ENCODE measurements around the gene ADAMTS13. TPM values are rescaled to one million over a fixed set of nuclear protein-coding genes. Genes with fewer than 3 reads are reported as not detected.
"Not testable (repeated sequence)": the region's sequence is repeated elsewhere in the genome, so short reads cannot be mapped to it uniquely, and the experiment has no call there.

The ADAMTS13 gene
- polyA plus RNA-seq, 1 experiment = 0.86 TPM

- H3K4me3 ChIP-seq (ENCODE audit: low read depth, low read length) = no peak overlapping the region
- POLR2A ChIA-PET = interaction anchor here (0.7 kb wide), 1 partner anchor 10 kb away, joined by 4 read pairs; no protein-coding TSS in a partner anchor
- DNase-seq (ENCODE audit: low read depth, low spot score) = no peak
- H3K27ac ChIP-seq (ENCODE audit: low read depth, low read length) = no peak overlapping the region
- CTCF ChIA-PET = interaction anchor here (0.6 to 1.6 kb wide), 2 partner anchors 14 to 18 kb away, joined by 3 read pairs; no protein-coding TSS in a partner anchor
- TF ChIP-seq CTCF (IDR thresholded peaks at IDR 0.05; ENCODE audit: low read depth, low read length) = no peak
- H3K27me3 ChIP-seq (ENCODE audit: control insufficient read depth, insufficient read depth, low read length) = peaks cover 32% of the 10 kb centered on the region
- no peaks in the 10 kb centered on the region; the same call in 1 of the 2 replicates for H3K9me3 ChIP-seq (ENCODE audit: control insufficient read depth, insufficient read depth, low read length)
Measured at GRCh38 chr9:133445293-133445969, 23.3 kb downstream of the ADAMTS13 start.

DNA sequence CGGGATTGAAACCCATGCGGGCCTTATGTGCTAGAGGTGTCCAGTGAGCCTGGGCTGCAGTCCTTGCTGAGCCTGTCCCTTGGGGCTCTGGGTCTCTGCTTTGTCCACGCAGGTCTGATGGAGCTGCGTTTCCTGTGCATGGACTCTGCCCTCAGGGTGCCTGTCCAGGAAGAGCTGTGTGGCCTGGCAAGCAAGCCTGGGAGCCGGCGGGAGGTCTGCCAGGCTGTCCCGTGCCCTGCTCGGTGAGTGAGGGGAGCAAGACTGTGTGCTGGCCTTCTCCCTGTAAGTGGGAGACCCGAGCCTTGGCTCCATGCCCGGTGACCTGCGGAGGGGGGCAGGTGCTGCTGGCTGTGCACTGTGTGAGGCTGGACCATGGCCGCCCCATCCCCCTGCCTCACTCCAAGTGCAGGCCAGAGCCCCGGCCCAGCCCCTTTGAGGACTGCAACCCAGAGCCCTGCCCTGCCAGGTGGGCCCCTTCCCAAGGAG, 26.4 kb downstream of the ADAMTS13 start:
- no peaks in the 10 kb centered on the region for H3K9me3 ChIP-seq (ENCODE audit: control insufficient read depth, insufficient read depth, low read length)
- CTCF ChIA-PET = no interaction called here
- DNase-seq (ENCODE audit: low read depth, low spot score) = no peak
- TF ChIP-seq CTCF (IDR thresholded peaks at IDR 0.05; ENCODE audit: low read depth, low read length) = no peak
- H3K4me3 ChIP-seq (ENCODE audit: low read depth, low read length) = no peak overlapping the region
- no peak overlapping the region for H3K27ac ChIP-seq (ENCODE audit: low read depth, low read length)
- POLR2A ChIA-PET = no interaction called here
- H3K27me3 ChIP-seq (ENCODE audit: control insufficient read depth, insufficient read depth, low read length) = peaks cover 29% of the 10 kb centered on the region

DNA sequence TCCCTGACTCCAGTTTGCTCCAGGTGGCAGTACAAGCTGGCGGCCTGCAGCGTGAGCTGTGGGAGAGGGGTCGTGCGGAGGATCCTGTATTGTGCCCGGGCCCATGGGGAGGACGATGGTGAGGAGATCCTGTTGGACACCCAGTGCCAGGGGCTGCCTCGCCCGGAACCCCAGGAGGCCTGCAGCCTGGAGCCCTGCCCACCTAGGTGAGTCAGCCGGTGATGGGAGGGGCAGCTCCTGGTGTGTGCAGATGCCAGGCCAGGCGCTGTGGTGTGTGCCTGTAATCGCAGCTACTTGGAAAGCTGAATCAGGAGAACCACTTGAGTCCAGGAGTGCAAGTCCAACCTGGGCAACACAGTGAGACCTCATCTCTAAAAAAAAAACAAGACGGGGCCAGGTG, 27.6 kb downstream of the ADAMTS13 start:
- no peak for TF ChIP-seq CTCF (IDR thresholded peaks at IDR 0.05; ENCODE audit: low read depth, low read length)
- CTCF ChIA-PET = no interaction called here
- no peak overlapping the region for H3K4me3 ChIP-seq (ENCODE audit: low read depth, low read length)
- POLR2A ChIA-PET = no interaction called here
- peaks cover 20% of the 10 kb centered on the region for H3K27me3 ChIP-seq (ENCODE audit: control insufficient read depth, insufficient read depth, low read length)
- no peak for DNase-seq (ENCODE audit: low read depth, low spot score)
- no peaks in the 10 kb centered on the region for H3K9me3 ChIP-seq (ENCODE audit: control insufficient read depth, insufficient read depth, low read length)
- H3K27ac ChIP-seq (ENCODE audit: low read depth, low read length) = no peak overlapping the region

DNA sequence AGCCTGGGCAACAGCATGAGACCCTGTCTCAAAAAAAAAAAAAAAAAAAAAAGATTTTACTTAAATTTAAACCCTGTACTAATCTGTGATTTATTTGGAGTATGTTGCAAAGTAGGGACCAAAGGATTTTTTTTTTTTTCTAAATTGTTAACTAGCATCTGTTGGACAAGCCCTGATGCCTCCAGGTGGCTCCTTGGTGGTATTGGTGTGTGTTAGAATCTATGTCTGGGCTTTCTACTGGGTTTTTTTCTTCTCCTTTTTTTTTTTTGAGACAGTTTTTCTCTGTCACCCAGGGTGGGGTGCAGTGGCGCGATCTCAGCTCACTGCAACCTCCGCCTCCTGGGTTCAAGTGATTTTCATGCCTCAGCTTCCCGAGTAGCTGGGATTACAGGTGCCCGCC, 29.7 kb downstream of the ADAMTS13 start:
- H3K27ac ChIP-seq (ENCODE audit: low read depth, low read length); H3K9me3 ChIP-seq (ENCODE audit: control insufficient read depth, insufficient read depth, low read length); H3K27me3 ChIP-seq (ENCODE audit: control insufficient read depth, insufficient read depth, low read length); H3K4me3 ChIP-seq (ENCODE audit: low read depth, low read length); DNase-seq (ENCODE audit: low read depth, low spot score); CTCF ChIA-PET; POLR2A ChIA-PET: not testable (repeated sequence)

GRCh38 chr9:133452562-133452961, 30.4 kb downstream of the ADAMTS13 start:
- ChIA-PET POLR2A (no interaction called here), CTCF (no interaction called here)
- Histone ChIP-seq H3K4me3 (ENCODE audit: low read depth, low read length) (no peak overlapping the region), H3K27ac (ENCODE audit: low read depth, low read length) (no peak overlapping the region), H3K27me3 (ENCODE audit: control insufficient read depth, insufficient read depth, low read length) (peaks cover 7% of the 10 kb centered on the region), H3K9me3 (ENCODE audit: control insufficient read depth, insufficient read depth, low read length) (no peaks in the 10 kb centered on the region)
- no peak for TF ChIP-seq CTCF (IDR thresholded peaks at IDR 0.05; ENCODE audit: low read depth, low read length)
- DNase-seq (ENCODE audit: low read depth, low spot score) = no peak
